Measurements from ENCODE around the gene MAGI2.

- TF ChIP-seq CTCF (IDR thresholded peaks at IDR 0.05; ENCODE audit: borderline replicate concordance, extremely low read depth, low read length, poor library complexity, severe bottlenecking) (no peak), EZH2 (IDR thresholded peaks at IDR 0.05; ENCODE audit: borderline replicate concordance, low read depth, low read length, severe bottlenecking) (no peak)
These were observed 1199.4 kb downstream of the MAGI2 start for GRCh38 chr7:78253850-78254725.

Data from DND-41 (cell line).